ENCODE measurements around the gene PICALM.
"Not testable (repeated sequence)": the region's sequence is repeated elsewhere in the genome, so short reads cannot be mapped to it uniquely, and the experiment has no call there.

PICALM gene

GRCh38 chr11:85939099-85940015 is 129.5 kb downstream of the PICALM start:
- DNase-seq = no peak

DNA sequence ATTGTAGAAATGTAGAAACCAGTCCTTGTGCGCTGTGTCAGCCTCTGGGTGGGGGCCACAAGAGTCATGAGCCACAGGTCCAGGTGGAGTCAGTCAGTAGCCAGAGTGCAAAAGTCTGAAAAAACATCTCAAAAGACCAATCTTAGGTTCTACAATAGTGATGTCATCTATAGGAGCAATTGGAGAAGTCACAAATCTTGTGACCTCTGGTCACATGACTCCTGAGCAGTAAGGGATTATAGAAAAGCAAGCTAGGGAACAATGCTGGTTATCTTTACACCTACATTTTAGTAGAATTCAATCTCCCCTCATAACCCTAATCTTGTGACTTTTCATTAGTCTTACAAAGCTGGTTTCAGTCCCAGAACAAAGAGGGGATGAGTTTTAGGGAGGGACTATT is 131.0 kb downstream of the PICALM start:
- DNase-seq = no peak

DNA sequence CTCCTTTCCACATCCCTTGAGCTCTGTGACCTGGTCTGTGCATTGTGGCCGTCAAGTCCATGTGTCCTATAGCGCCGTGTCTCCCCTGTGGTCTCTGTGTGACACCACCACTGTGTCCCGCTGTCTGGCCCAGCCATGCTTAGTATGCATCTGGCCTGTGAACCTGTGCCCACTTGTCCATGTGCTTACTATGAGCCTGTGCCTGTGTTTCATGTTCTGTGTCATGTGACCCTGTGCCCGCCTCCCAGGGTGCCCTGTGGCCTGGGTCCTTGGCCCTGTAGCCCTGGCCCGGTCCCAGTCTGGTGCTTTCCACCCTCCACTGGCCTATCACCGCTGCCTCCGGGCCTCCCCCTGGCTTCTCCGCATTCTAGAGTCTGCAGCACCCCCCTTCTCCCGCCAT is 133.1 kb downstream of the PICALM start:
- DNase-seq = no peak

DNA sequence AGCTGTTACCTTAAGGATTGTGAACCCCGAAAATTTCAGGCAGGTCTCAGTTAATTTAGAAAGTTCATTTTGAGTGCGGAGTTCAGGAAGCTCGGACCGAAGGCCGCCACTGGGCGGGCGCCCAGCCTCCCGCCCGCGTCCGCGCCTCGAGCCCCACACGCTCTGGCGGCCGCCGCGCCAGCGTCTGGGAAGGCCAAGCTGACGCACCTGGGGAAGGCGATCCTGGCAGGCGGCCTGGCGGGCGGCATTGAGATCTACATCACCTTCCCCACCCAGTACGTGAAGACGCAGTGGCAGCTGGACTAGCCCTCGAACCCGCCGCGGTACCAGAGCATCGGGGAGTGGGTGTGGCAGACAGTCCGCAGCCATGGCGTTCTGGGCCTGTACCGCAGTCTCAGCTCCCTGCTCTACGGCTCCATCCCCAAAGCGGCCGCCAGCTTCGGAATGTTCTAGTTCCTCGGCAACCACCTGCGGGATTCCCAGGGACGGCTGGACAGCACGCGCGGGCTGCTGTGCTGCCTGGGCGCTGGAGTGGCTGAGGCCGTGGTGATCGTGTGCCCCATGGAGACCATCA is 134.2 kb downstream of the PICALM start:
- DNase-seq = no peak

DNA sequence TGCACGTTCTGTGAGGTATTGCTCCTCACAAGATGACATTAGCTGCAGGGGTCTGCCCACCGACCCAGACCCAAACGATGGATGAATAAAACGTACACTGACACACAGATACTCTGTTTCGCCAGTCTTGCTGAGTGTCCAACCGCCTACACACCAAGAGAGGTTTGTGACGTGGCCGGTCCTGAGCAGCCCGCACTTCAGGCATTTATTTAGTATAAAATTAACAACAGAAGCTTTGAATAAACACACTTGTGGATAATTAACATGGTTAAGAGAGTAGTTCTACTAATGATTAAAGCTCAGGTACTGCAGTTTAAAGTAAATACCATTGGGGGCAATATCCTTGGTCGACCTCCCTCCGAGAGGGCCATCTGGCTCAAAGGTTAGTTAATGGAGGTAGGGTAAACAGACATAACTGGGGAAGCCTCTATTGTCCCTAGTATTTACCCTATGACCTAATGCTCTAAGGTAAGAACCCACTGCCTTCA is 138.0 kb downstream of the PICALM start:
- no peak for DNase-seq

- DNase-seq = not testable (repeated sequence)
Observed at GRCh38 chr11:85926653-85927214, 142.2 kb downstream of the PICALM start.

GRCh38 chr11:85923455-85923854 is 145.4 kb downstream of the PICALM start:
- DNase-seq = no peak

- DNase-seq = no peak
Observed at GRCh38 chr11:85922367-85922766, 146.5 kb downstream of the PICALM start.

DNA sequence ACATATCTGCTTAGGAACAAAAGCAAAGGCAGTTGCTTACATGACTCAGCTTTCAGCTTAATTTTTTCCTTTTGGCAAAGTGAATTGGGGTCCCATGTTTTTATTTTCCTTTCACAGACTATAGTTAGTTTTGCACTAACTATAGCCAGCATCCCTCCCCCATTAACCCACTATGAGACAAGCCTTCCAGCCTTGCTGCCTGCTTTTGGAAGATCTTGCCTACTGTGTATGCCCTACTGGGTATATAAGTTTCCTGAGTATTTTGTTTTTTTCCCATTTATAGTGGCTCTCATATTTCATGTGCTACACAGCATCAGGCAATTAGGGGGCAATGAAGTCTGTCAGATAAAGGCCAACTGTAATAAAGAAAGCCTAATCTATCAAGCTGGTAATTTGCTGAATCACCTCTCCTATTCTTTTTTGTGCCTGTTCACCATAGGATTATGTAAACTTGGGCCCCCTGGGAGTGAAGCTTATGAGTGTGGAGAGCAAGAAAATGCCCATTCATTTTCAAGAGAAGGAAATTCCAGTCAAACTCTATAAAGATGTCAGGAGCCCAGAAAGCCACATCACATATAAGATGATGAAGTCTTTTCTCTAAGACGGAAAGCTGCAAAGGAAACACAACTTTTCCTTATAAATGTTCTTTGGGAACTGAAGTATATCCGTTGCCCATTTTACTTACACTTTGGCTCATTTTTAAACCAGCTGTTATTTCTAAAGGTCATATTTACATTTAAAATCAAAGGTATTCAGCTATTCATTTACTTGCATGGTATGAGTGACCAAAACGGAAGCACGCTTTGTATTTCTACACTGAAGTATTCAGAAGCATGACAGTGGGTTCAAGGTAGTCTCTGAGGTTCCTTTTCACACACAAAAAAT is 149.7 kb downstream of the PICALM start:
- no peak for DNase-seq

- DNase-seq = no peak
Observed at GRCh38 chr11:85914425-85914824, 154.5 kb downstream of the PICALM start.

GRCh38 chr11:85913513-85913912 is 155.4 kb downstream of the PICALM start:
- DNase-seq = no peak

DNA sequence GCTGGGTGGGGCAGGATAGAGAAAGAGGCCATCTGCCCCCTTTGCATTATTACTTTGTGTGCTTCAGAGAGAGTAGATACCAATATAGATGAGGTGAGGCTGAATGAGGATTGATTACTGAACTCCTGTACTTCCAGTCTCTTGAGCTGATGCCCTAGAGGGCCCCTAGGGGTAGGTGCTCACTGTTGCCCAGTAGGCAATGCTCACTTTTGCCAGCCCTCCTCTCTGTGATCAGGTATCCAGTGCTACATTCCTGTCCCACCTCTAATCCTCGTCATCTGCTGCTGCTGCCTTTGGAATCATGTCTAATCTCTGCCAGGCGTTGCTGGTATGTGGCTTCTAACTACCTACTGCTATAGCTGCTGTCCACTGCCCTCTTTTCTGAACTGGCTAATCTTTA is 156.5 kb downstream of the PICALM start:
- DNase-seq = no peak

All from C1 segment of cervical spinal cord (tissue), 14 donors.